HepG2 (cell line): Measurements from ENCODE around the gene ARPP19. TPM values are rescaled to one million over a fixed set of nuclear protein-coding genes. Genes with fewer than 3 reads are reported as not detected.

Experiments
- AHR ChIP-seq: IDR thresholded peaks from 2 replicates; pipeline ENCODE4 v1.6.1; 2018; ENCODE audit warnings: missing genetic modification reagents, missing compliant biosample characterization
- CAMTA2 ChIP-seq: sonication (generic); formaldehyde crosslinking; IDR thresholded peaks from 2 replicates; pipeline ENCODE4 v1.4.0; 2020; ENCODE audit warnings: mild to moderate bottlenecking, missing genetic modification reagents, borderline replicate concordance
- EZH2 ChIP-seq: conservative IDR thresholded peaks from 2 replicates; pipeline ENCODE4 v1.6.1; 2012; ENCODE audit warnings: mild to moderate bottlenecking, low read depth, low read length, moderate library complexity
- GATA4 ChIP-seq: sonication (generic); IDR thresholded peaks from 2 replicates; pipeline ENCODE4 v1.6.1; 2016; ENCODE audit warnings: antibody characterized with exemption, low read depth, borderline replicate concordance
- KDM2A ChIP-seq: sonication (generic); formaldehyde crosslinking; IDR thresholded peaks from 2 replicates; pipeline ENCODE4 v1.4.0; 2020; ENCODE audit warnings: low read depth, missing genetic modification reagents, borderline replicate concordance
- NONO ChIP-seq, 2 experiments: fragments of 450-650 bp in 1 of 2; sonication (generic) in 1 of 2; formaldehyde crosslinking in 1 of 2; IDR thresholded peaks in 1 of 2; conservative IDR thresholded peaks in 1 of 2; 2 replicates each; pipeline versions ENCODE4 v1.6.1 to v1.8.0; 2017 to 2022; ENCODE audit warnings: mild to moderate bottlenecking in 1 of 2, missing genetic modification reagents in 1 of 2, moderate library complexity in 1 of 2
- POLR2A ChIP-seq, 2 experiments: IDR thresholded peaks; 2 replicates each; pipeline ENCODE4 v1.6.1; 2011; ENCODE audit warnings: low read depth in 2 of 2, low read length in 2 of 2, mild to moderate bottlenecking in 1 of 2, moderate library complexity in 1 of 2; ENCODE audit not compliant: insufficient read depth in 1 of 2
- POLR2AphosphoS5 ChIP-seq: IDR thresholded peaks from 2 replicates; pipeline ENCODE4 v1.6.1; 2012; ENCODE audit warnings: low read depth, low read length
- POLR2G ChIP-seq: fragments of 200-400 bp; formaldehyde crosslinking; IDR thresholded peaks from 2 replicates; pipeline ENCODE4 v1.6.1; 2018; ENCODE audit warnings: mild to moderate bottlenecking, low read depth, low read length, moderate library complexity
- RBM22 ChIP-seq: fragments of 200-400 bp; formaldehyde crosslinking; optimal IDR thresholded peaks from 2 replicates; pipeline ENCODE3; 2017; ENCODE audit warnings: mild to moderate bottlenecking, low read length, moderate library complexity
- SALL1 ChIP-seq: sonication (generic); formaldehyde crosslinking; IDR thresholded peaks from 2 replicates; pipeline ENCODE4 v1.8.0; 2022; ENCODE audit warnings: mild to moderate bottlenecking, missing genetic modification reagents
- SP140L ChIP-seq: sonication (generic); formaldehyde crosslinking; IDR thresholded peaks from 2 replicates; pipeline ENCODE4 v1.4.0; 2020; ENCODE audit warnings: missing genetic modification reagents, borderline replicate concordance
- YY1 ChIP-seq: IDR thresholded peaks from 2 replicates; pipeline ENCODE4 v1.6.1; 2011; ENCODE audit warnings: low read length, low read depth, moderate library complexity, mild to moderate bottlenecking; ENCODE audit not compliant: insufficient read depth, insufficient replicate concordance
- ZFP91 ChIP-seq: sonication (generic); formaldehyde crosslinking; IDR thresholded peaks from 2 replicates; pipeline ENCODE4 v1.9.0; 2022; ENCODE audit warnings: missing genetic modification reagents, mild to moderate bottlenecking, borderline replicate concordance
- ZNF256 ChIP-seq: sonication (generic); formaldehyde crosslinking; conservative IDR thresholded peaks from 2 replicates; pipeline ENCODE4 v1.4.0; 2020; ENCODE audit warnings: missing genetic modification reagents
- ZNF264 ChIP-seq: sonication (generic); formaldehyde crosslinking; IDR thresholded peaks from 2 replicates; pipeline ENCODE4 v1.4.0; 2020; ENCODE audit warnings: missing genetic modification reagents
- polyA plus RNA-seq, 8 experiments: library from polyadenylated mRNA; depleted of rRNA in 3 of 8; stranded (reverse) in 7 of 8; unstranded in 1 of 8; fragments of >200 nt; fragmentation: Illumina TruSeq in 4 of 8; extraction: Trizol in 4 of 8; gene quantifications; 2 replicates each; pipeline versions ENCODE4 v1.2.1 to v1.2.3, GENCODE V29; 2011 to 2016; ENCODE audit warnings: low read depth in 4 of 8, missing spikeins in 1 of 8, mixed read lengths in 1 of 8; ENCODE audit not compliant: insufficient read depth in 1 of 8
- total RNA-seq, 5 experiments: library from RNA; depleted of rRNA; stranded (reverse); fragments of >200 nt; fragmentation: Illumina TruSeq; extraction: Trizol; gene quantifications; 2 replicates each; pipeline ENCODE4 v1.2.3, GENCODE V29; 2016; ENCODE audit warnings: low read depth in 1 of 5

Gene ARPP19
- total and polyA plus RNA-seq, 2 of the 13 experiments (the other 11 are each of a cell fraction or from before 2014, with no cell fraction given) = 70.8 to 123 TPM

- TF ChIP-seq YY1 (peak; percentile 16), POLR2G (peak; percentile 57), NONO (IDR thresholded peaks at IDR 0.05) (no peak), NONO (CRISPR knock-in tag; conservative IDR thresholded peaks at IDR 0.05) (0 out of 2 replicates have a peak, but pooled peaks have one; percentile 22), EZH2 (no peak), POLR2A (IDR thresholded peaks at IDR 0.05; ENCODE audit: insufficient read depth in 1 of 2, low read depth in 2 of 2, low read length in 2 of 2) (peak in 1 of 2 experiments; percentile 40; a peak in 2 of 4 replicates), GATA4 (0 out of 2 replicates have a peak, but pooled peaks have one; percentile 24), POLR2AphosphoS5 (peak; percentile 21; the same call in 1 of the 2 replicates), ZFP91 (0 out of 2 replicates have a peak, but pooled peaks have one; percentile 26), KDM2A (0 out of 2 replicates have a peak, but pooled peaks have one; percentile 45), SALL1 (peak; percentile 14; the same call in 1 of the 2 replicates), AHR (CRISPR knock-in tag) (0 out of 2 replicates have a peak, but pooled peaks have one; percentile 18), RBM22 (peak; percentile 82), ZNF256 (CRISPR knock-in tag) (no peak), ZNF264 (CRISPR knock-in tag) (no peak), CAMTA2 (CRISPR knock-in tag) (0 out of 2 replicates have a peak, but pooled peaks have one; percentile 30), SP140L (CRISPR knock-in tag) (no peak)
Measured at GRCh38 chr15:52546031-52546751, 22.6 kb downstream of the ARPP19 start (continued).
